ENCODE measurements around the gene LRP1B.

LRP1B gene

DNA sequence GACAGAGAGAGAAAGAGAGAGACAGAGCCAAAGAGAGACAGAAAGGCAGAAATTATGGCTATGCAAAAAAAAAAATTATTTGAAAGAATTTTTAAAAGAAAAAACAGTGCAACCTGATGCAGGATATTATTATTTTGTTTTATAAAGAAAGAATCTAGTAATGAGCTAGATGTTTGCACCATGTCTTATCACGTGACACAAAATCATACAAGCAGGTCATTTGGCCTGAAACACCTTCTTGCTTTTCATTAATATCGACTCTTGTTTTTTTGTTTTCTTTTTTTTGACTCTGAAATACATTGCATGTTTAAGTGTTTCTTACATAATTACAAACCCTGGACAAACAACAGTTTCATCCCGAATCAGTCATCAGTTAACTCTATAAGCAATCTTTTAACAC lies 606.0 kb downstream of the LRP1B start:
- Histone ChIP-seq H3F3A (ENCODE audit: insufficient read depth, low read length) (no peaks in the 10 kb centered on the region), H2AFZ (ENCODE audit: low read length) (no peak overlapping the region), H3K27me3 (replicated peaks; ENCODE audit: insufficient read depth, low read length) (no peaks in the 10 kb centered on the region)

DNA sequence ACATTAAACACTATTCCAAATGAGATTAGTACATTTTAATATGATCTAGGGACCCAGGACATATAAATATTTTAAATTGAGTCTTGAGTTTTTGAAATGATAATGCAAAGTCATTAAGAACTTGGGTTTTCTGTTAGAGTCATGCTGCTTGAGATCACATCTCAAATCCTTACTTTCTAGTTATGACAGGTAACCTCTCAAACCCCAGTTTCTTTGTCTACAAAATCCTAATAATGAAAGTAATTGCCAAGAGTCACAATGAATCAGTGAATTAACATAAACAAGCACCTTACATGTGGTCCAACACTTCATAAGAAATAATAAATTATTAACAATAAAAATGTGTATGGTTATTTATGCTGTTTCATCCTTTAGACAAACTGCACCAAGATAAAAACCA lies 607.6 kb downstream of the LRP1B start:
- Histone ChIP-seq H3K4me1 (ENCODE audit: low read length) (no peaks in the 10 kb centered on the region), H3K9me3 (replicated peaks; ENCODE audit: insufficient read depth, low read length) (no peaks in the 10 kb centered on the region), H2AFZ (ENCODE audit: low read length) (no peak overlapping the region), H3K27ac (ENCODE audit: low read length) (no peak overlapping the region), H3K9ac (ENCODE audit: low read length) (no peak overlapping the region), H3K27me3 (replicated peaks; ENCODE audit: insufficient read depth, low read length) (no peaks in the 10 kb centered on the region), H3K9me2 (replicated peaks; ENCODE audit: insufficient read depth, low read length) (no peaks in the 10 kb centered on the region), H4K20me1 (ENCODE audit: insufficient read depth, low read length) (no peaks in the 10 kb centered on the region), H3K4me3 (ENCODE audit: low read length) (no peak overlapping the region), H3K4me2 (ENCODE audit: low read depth, low read length) (no peak overlapping the region), H3K79me2 (ENCODE audit: low read length) (no peaks in the 10 kb centered on the region), H3F3A (ENCODE audit: insufficient read depth, low read length) (no peaks in the 10 kb centered on the region), H3K36me3 (replicated peaks; ENCODE audit: insufficient read depth, low read length) (no peaks in the 10 kb centered on the region)
- no peak for DNase-seq
- no peak for TF ChIP-seq EZH2 (optimal IDR thresholded peaks at IDR 0.05; ENCODE audit: low read depth, low read length)
- TF ChIP-seq, protein P1, sequence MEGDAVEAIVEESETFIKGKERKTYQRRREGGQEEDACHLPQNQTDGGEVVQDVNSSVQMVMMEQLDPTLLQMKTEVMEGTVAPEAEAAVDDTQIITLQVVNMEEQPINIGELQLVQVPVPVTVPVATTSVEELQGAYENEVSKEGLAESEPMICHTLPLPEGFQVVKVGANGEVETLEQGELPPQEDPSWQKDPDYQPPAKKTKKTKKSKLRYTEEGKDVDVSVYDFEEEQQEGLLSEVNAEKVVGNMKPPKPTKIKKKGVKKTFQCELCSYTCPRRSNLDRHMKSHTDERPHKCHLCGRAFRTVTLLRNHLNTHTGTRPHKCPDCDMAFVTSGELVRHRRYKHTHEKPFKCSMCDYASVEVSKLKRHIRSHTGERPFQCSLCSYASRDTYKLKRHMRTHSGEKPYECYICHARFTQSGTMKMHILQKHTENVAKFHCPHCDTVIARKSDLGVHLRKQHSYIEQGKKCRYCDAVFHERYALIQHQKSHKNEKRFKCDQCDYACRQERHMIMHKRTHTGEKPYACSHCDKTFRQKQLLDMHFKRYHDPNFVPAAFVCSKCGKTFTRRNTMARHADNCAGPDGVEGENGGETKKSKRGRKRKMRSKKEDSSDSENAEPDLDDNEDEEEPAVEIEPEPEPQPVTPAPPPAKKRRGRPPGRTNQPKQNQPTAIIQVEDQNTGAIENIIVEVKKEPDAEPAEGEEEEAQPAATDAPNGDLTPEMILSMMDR (IDR thresholded peaks at IDR 0.05; ENCODE audit: low read length), result no peak
- no peak for TF ChIP-seq EZH2phosphoT487 (IDR thresholded peaks at IDR 0.05; ENCODE audit: low read length)

More for the DNA sequence above, 606.0 kb downstream of the LRP1B start:
- no peaks in the 10 kb centered on the region for H3K9me3 ChIP-seq (replicated peaks; ENCODE audit: insufficient read depth, low read length)
- no peaks in the 10 kb centered on the region for H3K4me1 ChIP-seq (ENCODE audit: low read length)
- no peaks in the 10 kb centered on the region for H3K36me3 ChIP-seq (replicated peaks; ENCODE audit: insufficient read depth, low read length)
- no peak overlapping the region for H3K4me3 ChIP-seq (ENCODE audit: low read length)
- H3K27ac ChIP-seq (ENCODE audit: low read length), result no peak overlapping the region
- TF ChIP-seq EZH2 (optimal IDR thresholded peaks at IDR 0.05; ENCODE audit: low read depth, low read length), result no peak
- no peak for TF ChIP-seq EZH2phosphoT487 (IDR thresholded peaks at IDR 0.05; ENCODE audit: low read length)
- TF ChIP-seq, protein P1 (IDR thresholded peaks at IDR 0.05; ENCODE audit: low read length), result no peak
- no peak overlapping the region for H3K9ac ChIP-seq (ENCODE audit: low read length)
- H4K20me1 ChIP-seq (ENCODE audit: insufficient read depth, low read length), result no peaks in the 10 kb centered on the region
- H3K4me2 ChIP-seq (ENCODE audit: low read depth, low read length), result no peak overlapping the region
- H3K79me2 ChIP-seq (ENCODE audit: low read length), result no peaks in the 10 kb centered on the region
- no peaks in the 10 kb centered on the region for H3K9me2 ChIP-seq (replicated peaks; ENCODE audit: insufficient read depth, low read length)
- no peak for DNase-seq

DNA sequence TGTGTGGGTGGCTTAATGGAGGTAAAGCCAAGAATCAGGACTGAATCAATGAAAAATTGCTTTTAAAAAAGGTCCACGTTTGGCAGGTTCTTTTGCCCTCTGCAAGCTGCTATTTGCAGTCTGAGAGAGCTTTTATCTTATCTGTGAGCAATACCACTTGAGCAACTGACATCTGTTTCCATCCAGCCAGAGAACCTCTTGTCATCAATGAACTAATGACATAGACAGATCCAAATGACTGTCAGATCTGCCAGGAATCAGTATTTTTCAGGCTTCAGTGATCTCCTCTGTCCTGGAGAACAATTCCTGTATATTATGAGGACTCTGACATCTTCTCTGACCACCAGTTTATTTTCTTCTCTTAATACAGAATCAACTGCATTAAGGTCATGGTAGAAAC lies 608.1 kb downstream of the LRP1B start:
- Histone ChIP-seq H3K27me3 (replicated peaks; ENCODE audit: insufficient read depth, low read length) (no peaks in the 10 kb centered on the region), H3K4me1 (ENCODE audit: low read length) (no peaks in the 10 kb centered on the region), H3K4me3 (ENCODE audit: low read length) (no peak overlapping the region), H3K4me2 (ENCODE audit: low read depth, low read length) (no peak overlapping the region), H3K9ac (ENCODE audit: low read length) (no peak overlapping the region), H3K27ac (ENCODE audit: low read length) (no peak overlapping the region), H3K79me2 (ENCODE audit: low read length) (no peaks in the 10 kb centered on the region), H4K20me1 (ENCODE audit: insufficient read depth, low read length) (no peaks in the 10 kb centered on the region), H2AFZ (ENCODE audit: low read length) (no peak overlapping the region), H3K36me3 (replicated peaks; ENCODE audit: insufficient read depth, low read length) (no peaks in the 10 kb centered on the region), H3F3A (ENCODE audit: insufficient read depth, low read length) (no peaks in the 10 kb centered on the region), H3K9me2 (replicated peaks; ENCODE audit: insufficient read depth, low read length) (no peaks in the 10 kb centered on the region), H3K9me3 (replicated peaks; ENCODE audit: insufficient read depth, low read length) (no peaks in the 10 kb centered on the region)
- no peak for DNase-seq
- TF ChIP-seq EZH2 (optimal IDR thresholded peaks at IDR 0.05; ENCODE audit: low read depth, low read length), result no peak
- no peak for TF ChIP-seq EZH2phosphoT487 (IDR thresholded peaks at IDR 0.05; ENCODE audit: low read length)
- TF ChIP-seq, protein P1 (IDR thresholded peaks at IDR 0.05; ENCODE audit: low read length), result no peak
